ENCODE results near the gene MPG.

MPG gene

DNA sequence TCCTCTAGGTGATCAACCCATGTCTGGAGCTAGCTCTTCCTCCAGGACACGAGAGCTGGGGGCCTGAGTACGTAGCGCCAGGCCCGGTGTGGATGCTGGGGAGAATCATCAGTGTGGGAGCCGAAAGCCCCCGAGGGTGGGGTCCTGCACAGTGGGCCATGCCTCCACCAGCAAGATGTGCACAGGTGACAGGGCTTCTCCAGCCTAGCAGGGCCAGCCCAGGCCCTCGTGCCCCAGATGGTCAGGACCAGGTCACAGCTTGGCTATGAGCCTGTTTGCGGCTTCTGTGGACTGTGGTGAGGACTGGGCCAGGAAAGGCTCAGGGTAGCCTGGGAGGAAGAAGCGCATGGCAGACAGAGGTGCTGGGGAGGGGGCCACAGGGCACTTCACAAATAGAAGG lies 7.8 kb downstream of the MPG start:
- no peak for DNase-seq

DNA sequence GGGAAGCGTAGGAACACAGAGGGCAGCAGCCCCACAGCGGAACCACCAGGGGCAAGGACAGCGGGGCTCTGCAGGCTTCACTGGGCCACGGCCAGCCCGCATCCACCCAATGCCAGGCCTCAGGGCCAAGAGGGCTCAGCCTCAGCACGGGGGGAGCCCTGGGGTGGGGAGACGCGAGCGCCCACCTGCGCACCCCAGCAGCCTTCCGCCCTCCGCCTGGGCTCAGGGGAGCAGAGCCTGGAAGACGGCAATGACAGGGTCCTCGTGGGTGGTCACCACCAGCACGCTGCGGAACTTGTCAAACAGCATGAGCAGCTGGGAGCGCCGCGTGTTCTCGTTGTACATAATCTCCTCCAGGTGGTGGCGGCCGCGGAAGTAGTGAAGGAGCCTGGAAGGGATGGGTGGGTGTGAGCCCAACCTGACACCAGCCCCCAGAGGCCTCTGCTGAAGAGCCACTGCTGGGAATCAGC lies 8.5 kb downstream of the MPG start:
- no peak for DNase-seq

DNA sequence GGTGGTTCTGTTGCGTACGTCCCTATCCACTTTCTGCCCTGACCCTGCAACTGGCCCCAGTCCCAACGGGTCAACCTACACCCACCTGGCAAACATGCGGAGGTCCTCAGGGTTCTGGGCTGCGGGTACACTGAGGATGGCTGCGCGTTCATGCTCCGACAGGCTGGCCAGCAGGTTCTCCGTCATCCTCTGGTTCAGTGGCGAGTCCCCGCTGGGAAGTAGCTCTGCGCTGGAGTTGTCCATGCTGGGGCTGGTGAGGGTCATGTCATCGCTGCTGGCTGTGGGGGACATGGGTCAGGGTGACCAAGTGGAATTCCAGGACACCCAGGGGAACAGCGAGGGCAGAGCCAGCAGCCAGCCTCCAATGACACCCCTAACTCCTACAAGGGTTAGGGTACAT lies 10.6 kb downstream of the MPG start:
- DNase-seq = no peak

DNA sequence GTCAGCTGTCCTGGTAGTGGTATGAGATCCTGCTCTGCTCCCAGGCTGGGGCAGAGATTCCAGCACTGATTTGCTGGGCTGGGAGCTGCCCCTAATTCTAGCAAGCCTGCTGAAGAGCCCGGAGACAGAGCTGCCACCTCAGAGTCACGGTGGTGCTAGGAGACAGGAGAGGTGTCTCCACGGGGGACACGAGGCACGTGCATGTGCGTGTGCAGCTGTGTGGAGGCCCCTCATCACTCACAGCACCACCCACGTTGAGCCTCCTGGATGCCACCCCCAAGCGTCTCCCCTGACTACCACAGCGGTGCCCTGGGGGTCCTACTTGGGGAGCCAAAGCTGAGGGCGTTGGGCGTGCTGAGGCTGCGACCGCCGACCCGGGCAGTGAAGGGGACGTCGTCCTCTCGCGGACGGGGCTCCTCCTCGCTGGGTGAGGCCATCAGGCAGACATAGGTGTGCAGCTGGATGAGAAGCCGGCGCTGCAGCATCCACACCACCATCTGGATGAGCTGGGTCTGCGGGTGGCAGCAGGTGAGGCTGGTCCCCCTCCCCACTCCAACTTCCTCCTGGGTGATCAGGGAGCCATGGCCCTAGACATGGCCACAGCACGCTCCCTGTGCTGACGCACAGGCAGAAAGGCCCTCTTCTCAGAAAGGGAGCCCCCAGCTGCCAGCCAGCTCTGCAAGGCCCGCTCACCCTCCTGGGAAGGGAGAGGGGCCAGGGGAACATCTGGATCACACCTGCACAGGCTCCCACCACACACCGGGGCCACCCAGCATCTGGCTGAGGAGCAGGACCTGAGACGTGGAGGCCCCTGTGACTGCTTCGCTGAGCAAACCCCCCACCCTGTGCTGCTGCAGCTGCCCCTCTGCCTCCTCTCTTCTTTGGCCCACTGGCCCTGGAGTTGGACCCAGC lies 11.6 kb downstream of the MPG start:
- DNase-seq = no peak

- DNase-seq = no peak
Observed at GRCh38 chr16:91484-91883, 13.5 kb downstream of the MPG start.

DNA sequence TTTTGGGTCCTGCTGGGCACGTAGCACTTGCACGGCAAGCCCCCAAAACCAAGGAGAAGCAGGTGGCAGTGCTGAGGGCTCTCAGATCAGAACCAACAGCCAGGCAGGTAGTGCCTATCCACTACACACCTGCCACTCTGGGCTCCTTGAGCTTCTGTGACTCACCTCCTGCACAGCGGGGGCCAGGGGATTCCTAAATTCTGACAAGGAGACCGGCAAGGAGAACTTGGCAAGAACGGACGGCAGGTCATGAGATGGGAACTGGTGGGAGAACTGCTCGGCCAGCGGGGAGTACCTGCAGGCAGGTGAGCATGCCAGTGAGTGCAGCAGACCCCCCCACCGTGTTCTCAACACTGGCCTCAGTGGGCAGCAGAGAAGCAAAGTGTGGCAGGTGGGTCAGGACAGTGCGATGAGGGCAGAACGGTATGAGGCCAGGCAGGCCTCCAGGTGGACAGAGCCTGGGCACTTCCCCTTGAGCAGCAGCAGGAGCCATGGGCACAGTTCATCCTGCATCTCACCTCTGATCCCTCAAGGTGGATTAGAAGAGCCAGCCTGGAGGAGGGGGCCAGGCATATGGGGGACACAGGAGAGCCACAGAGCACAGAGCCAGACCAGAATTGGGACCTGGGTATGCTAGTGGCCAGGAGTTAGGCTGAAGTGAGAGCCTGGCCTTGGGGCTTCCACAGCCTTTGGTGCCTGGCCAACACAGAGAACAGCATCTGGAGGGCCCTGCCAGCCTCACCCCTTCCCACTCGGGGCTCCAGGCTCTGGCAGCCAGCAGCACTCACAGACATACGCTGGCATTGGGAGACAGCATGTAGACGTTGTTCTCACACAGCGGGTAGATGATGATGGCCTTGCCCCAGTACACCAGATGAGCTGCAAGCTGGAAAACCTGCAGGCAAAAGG lies 14.7 kb downstream of the MPG start:
- DNase-seq = no peak

DNA sequence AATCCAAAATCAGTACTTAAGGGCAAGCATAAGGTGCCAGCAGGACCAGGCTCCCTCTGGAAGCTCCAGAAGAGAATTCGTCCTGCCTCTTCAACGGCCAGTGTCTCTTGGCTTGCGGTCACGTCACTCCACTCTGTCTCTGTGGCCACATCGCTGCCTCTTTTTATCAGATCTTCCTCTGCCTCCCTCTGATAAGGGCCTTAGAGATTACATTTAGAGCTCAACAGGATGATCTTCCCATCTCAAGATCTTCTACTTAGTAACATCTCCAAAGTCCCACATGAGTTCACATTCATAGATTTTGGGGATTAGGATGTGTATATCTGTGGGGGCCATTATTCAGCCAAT lies 16.9 kb downstream of the MPG start:
- no peak for DNase-seq

DNA sequence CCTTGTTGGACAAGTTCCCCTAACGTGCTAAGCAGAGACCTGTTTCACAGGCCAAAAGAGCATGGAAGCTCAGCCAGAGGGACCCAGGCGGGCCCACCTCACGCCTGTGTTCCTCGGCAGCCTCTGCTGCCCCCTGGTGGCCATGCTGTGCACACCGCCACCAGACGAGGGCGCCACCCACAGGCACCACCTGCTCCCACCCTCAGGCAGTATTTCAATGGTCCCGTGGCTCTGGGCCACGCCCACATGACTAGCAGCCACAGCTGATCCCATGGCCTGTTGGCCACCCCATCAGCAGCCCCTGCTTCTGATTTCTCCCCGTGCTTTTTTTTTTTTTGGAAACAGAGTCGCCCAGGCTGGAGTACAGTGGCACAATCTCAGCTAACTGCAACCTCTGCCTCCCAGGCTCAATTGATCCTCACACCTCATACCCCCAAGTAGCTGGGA lies 18.9 kb downstream of the MPG start:
- DNase-seq = peak; percentile 37

DNA sequence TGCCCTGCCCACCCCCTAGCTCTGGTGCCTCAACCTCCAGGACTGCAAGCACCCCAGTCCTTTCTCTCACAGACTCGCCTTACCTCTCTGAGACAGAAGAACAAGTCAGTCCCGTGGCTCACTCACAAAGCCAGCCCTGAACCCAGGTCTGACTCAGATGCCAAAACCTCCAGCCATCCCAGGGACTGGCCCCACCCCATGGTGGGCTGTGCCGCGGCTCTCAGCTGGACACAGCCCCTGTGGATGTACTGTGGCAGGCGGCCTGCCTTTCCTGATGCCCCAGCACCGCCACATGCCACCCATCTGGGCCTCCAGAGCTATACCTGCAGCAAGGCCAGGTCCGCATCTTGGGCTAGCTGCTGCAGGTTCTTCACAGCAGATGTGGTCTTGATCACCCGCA lies 19.8 kb downstream of the MPG start:
- DNase-seq = no peak

GRCh38 chr16:100989-101388 lies 23.0 kb downstream of the MPG start:
- no peak for DNase-seq

- no peak for DNase-seq
Observed at GRCh38 chr16:101586-101985, 23.6 kb downstream of the MPG start.

DNA sequence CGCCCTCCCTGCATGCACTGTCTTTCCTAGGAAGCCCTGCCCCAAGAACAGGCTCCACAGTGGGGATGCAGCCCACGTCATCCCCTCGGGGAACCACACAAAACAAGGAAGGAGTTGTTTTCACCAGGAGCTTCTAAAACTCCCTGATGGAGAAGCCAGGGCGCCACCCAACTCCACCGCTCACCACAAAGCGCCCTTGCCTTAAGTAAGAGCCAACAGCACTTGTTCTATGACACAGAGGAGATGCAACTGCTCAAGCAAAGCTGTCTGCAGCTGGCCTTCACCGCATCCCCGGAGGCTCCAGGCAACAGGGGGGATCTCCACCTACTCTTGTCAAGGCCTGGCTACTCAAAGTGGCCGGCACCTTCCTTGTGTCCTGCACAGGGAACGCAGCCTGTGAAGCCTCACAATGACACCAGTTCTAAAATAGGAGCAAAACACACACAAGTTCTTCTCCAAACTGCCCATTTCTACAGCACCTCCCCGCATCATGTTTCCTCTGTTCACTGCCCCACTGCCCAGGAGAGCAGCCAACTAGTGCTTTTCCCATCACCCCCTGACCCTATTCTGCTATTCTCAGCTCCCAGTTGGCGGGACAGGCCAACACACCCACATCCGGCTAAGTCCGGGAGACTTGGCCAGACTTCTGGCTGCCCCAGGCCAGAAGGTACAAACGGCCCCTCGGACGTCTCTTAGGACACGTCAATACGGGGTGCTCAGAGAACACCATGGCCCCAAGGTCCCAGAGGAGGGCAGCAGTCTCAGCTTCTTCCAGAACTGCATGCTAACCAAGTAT lies 24.2 kb downstream of the MPG start:
- no peak for DNase-seq

DNA sequence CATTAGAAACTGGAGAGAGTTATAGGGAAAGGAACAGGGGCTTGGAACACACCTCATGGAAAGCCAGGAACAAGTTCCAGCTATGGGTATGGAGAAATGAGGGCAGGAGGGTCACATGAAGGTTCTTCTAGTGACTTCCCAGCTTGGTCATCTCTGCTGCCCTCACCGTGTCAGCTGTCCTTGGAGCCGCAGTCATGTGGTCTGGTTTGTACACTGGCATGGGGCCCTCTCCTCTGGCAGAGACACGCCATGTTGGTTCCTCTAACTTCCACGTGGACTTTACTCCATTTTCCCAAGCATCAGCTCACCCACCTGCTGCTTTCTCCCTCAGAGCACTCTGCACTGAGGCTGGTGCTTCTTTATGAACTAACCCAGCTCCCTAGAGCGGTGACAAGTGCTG lies 26.3 kb downstream of the MPG start:
- DNase-seq = no peak

- no peak for DNase-seq
Observed at GRCh38 chr16:104928-105327, 26.9 kb downstream of the MPG start.

GRCh38 chr16:105521-105920 lies 27.5 kb downstream of the MPG start:
- no peak for DNase-seq

- DNase-seq = no peak
Observed at GRCh38 chr16:106623-107324, 28.7 kb downstream of the MPG start.

GRCh38 chr16:112153-112840 lies 34.3 kb downstream of the MPG start:
- DNase-seq = no peak

GRCh38 chr16:114327-114726 lies 36.3 kb downstream of the MPG start:
- DNase-seq = no peak

GRCh38 chr16:116015-116414 lies 38.0 kb downstream of the MPG start:
- no peak for DNase-seq

- no peak for DNase-seq
Observed at GRCh38 chr16:117379-118365, 39.6 kb downstream of the MPG start.
